AG04450 (cell line): ENCODE data around the gene GDF7. TPM values are rescaled to one million over a fixed set of nuclear protein-coding genes. Genes with fewer than 3 reads are reported as not detected.

Experiments
- CTCF ChIA-PET: fragments of 300-600, 350-600 bp; formaldehyde crosslinking; extraction: SDS; loops from one replicate; lab custom pipeline; 2022; ENCODE audit warnings: antibody characterized with exemption, inconsistent platforms; lab: Charles Lee
- POLR2A ChIA-PET: fragments of 350-600 bp; formaldehyde crosslinking; extraction: SDS; loops from one replicate; lab custom pipeline; 2021; ENCODE audit warnings: antibody characterized with exemption, inconsistent platforms; lab: Yijun Ruan, JAX
- DNase-seq: peaks from one replicate; pipeline ENCODE4 v3.0.0-alpha.2; 2011; ENCODE audit warnings: low read depth, low spot score
- H3K27ac ChIP-seq: one replicate; pipeline ENCODE4 v1.5.1; 2012; ENCODE audit warnings: low read depth, low read length, control low read depth
- H3K27me3 ChIP-seq: one replicate; pipeline ENCODE4 v1.6.0; 2012; ENCODE audit warnings: low read length; ENCODE audit not compliant: control insufficient read depth, insufficient read depth
- H3K4me3 ChIP-seq: 2 replicates; pipeline ENCODE4 v1.5.1; 2011; ENCODE audit warnings: mild to moderate bottlenecking, low read depth, low read length, control low read depth
- H3K9me3 ChIP-seq: 2 replicates; pipeline ENCODE4 v1.5.1; 2012; ENCODE audit warnings: low read length; ENCODE audit not compliant: control insufficient read depth, insufficient read depth
- CTCF ChIP-seq: IDR thresholded peaks from 2 replicates; pipeline ENCODE4 v1.5.1; 2011; ENCODE audit warnings: low read depth, low read length, control low read depth, inconsistent platforms
- polyA plus RNA-seq: library from polyadenylated mRNA; depleted of rRNA; stranded (reverse); fragments of >200 nt; gene quantifications from 2 replicates; pipeline ENCODE4 v1.2.3, GENCODE V29; 2011

GDF7 gene
- polyA plus RNA-seq, 1 experiment: 0.01 TPM

- CTCF ChIA-PET: interaction anchor here (0.7 to 2.5 kb wide), 2 partner anchors 15 to 23 kb away, joined by 3 to 9 read pairs; no protein-coding TSS in a partner anchor
Observed at GRCh38 chr2:20619624-20620024, 47.3 kb upstream of the GDF7 start.

DNA sequence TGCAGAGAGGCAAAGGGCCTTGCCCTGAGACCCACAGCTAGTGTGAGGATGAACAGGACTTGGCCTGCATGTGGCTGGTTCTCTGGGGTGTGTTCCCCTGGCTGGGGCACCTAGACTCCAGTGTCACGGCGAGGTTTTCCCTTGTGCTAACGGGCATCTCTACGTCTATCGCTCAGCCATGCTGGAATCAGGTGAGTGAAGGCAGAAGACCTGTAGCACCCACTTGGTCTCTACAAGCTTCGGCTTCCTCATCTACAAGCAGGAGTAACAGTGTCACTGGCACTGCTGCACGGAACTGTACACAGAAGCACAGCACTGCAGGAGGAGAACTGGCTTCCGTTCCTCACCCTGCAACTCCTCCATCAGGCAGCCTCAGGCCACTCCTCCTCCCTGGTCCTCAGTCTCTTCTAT is 46.7 kb upstream of the GDF7 start:
- H3K9me3 ChIP-seq: no peaks in the 10 kb centered on the region; the same call in 1 of the 2 replicates
- TF ChIP-seq CTCF: no peak

More at GRCh38 chr2:20619624-20620024, 47.3 kb upstream of the GDF7 start:
- Histone ChIP-seq H3K9me3 (no peaks in the 10 kb centered on the region; the same call in 1 of the 2 replicates), H3K27ac (no peak overlapping the region), H3K27me3 (no peaks in the 10 kb centered on the region), H3K4me3 (no peak overlapping the region)
- POLR2A ChIA-PET: interaction anchor here (0.6 to 4.6 kb wide), 2 partner anchors 15 to 172 kb away, joined by 3 to 68 read pairs; partner anchors contain the start of gene RHOB
- no peak for DNase-seq
- no peak for TF ChIP-seq CTCF

DNA sequence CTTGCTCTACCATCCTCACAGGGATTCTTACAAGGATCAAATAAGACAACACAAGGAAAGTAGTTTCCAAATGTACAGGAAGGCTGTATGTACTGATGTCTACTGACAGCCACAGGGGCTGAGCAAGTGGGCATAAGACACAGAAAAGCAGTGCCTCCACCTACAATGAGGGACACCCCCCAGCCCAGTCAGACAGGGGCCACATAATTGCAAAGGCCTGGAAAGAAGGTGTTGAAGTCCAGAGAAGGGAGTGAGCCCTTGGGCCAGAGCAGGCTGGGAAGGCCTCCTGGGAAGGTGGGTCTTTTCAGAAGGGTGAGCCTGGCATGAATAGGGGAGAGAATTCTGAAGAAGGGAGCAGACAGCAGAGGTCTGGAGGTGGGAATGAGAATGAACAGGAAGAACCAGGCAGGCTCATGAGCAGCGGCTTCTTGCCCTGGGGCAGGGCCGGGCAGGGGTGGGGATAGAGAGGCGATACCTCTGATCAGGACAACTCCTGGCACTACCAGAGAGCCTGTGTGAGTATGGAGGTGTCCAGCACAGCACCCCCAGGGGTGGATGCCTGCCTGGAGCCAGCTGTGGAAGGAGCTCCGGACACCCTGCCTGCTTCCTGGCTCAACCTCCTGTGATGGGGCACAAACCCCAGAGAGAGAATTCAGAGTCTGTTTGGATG is 46.1 kb upstream of the GDF7 start:
- no peak overlapping the region for H3K27ac ChIP-seq
- no peak overlapping the region for H3K4me3 ChIP-seq
- no peak for DNase-seq
- no peaks in the 10 kb centered on the region; the same call in 1 of the 2 replicates for H3K9me3 ChIP-seq
- CTCF ChIA-PET: interaction anchor here (0.5 to 1.4 kb wide), 3 partner anchors 21 to 177 kb away, joined by 4 to 5 read pairs (median 4); no protein-coding TSS in a partner anchor
- no peaks in the 10 kb centered on the region for H3K27me3 ChIP-seq
- POLR2A ChIA-PET: interaction anchor here (0.5 to 1.7 kb wide), 2 partner anchors 50 to 174 kb away, joined by 3 to 11 read pairs; partner anchors contain the start of gene RHOB
- TF ChIP-seq CTCF: no peak

More for the DNA sequence above, 46.7 kb upstream of the GDF7 start:
- H3K4me3 ChIP-seq: no peak overlapping the region
- ChIA-PET CTCF (interaction anchor here (0.5 to 0.7 kb wide), 2 partner anchors 23 to 176 kb away, joined by 3 to 5 read pairs; no protein-coding TSS in a partner anchor), POLR2A (interaction anchor here (4.6 kb wide), 1 partner anchor 173 kb away, joined by 68 read pairs; the partner anchor contains the start of gene RHOB)
- no peak overlapping the region for H3K27ac ChIP-seq
- no peak for DNase-seq
- H3K27me3 ChIP-seq: no peaks in the 10 kb centered on the region

- POLR2A ChIA-PET: interaction anchor here (0.5 to 1.7 kb wide), 2 partner anchors 49 to 175 kb away, joined by 3 to 11 read pairs; partner anchors contain the start of gene RHOB
- Histone ChIP-seq H3K27me3 (no peaks in the 10 kb centered on the region), H3K9me3 (no peaks in the 10 kb centered on the region; the same call in 1 of the 2 replicates), H3K4me3 (no peak overlapping the region), H3K27ac (no peak overlapping the region)
- no peak for DNase-seq
- no peak for TF ChIP-seq CTCF
- CTCF ChIA-PET: interaction anchor here (1.1 to 1.4 kb wide), 2 partner anchors 21 to 178 kb away, joined by 4 read pairs; no protein-coding TSS in a partner anchor
Observed at GRCh38 chr2:20621366-20622295, 45.3 kb upstream of the GDF7 start.
